Left ventricle myocardium superior (tissue), 1 donor: ENCODE data around the gene CYP11A1. TPM values are rescaled to one million over a fixed set of nuclear protein-coding genes. Genes with fewer than 3 reads are reported as not detected.

Experiments
- ATAC-seq: fragments of 200-7000 bp; cut with Tn5 transposase; one replicate; pipeline ENCODE4 v1.9.1; 2020; ENCODE audit warnings: mild to moderate bottlenecking, moderate library complexity
- DNase-seq: peaks from one replicate; pipeline ENCODE4 v3.0.0-alpha.2; 2020
- intact Hi-C: fragments of 100-400 bp; cut with micrococcal nuclease; formaldehyde crosslinking; loops from one replicate; pipeline ENCODE4 v1.11.0; 2022
- total RNA-seq: library from RNA; stranded (reverse); fragmentation: NEBNext Ultra II Directional; extraction: Animal tissue kit (Norgen Biotek cat#: 25700); gene quantifications from one replicate; pipeline ENCODE4 v1.2.1, GENCODE V29; 2021
- donor health status: DM: no; HTN: yes; CAD: no; lungs with severe emphysema.

The CYP11A1 gene
- total RNA-seq, 1 donor from 2014 or later: 0.55 TPM

- DNase-seq (no peak), ATAC-seq (no peak)
- intact Hi-C loops: no loop called here
These were observed 30.3 kb downstream of the CYP11A1 start for GRCh38 chr15:74337146-74337545.

GRCh38 chr15:74336061-74337005 is 31.1 kb downstream of the CYP11A1 start:
- DNase-seq (no peak), ATAC-seq (no peak)
- intact Hi-C loops: no loop called here

GRCh38 chr15:74335396-74335795 is 32.0 kb downstream of the CYP11A1 start:
- ATAC-seq (no peak), DNase-seq (no peak)
- intact Hi-C loops: no loop called here

- intact Hi-C loops: no loop called here
- DNase-seq: no peak
- ATAC-seq: no peak
These were observed 33.3 kb downstream of the CYP11A1 start for GRCh38 chr15:74334127-74334526.

GRCh38 chr15:74333662-74334061 is 33.8 kb downstream of the CYP11A1 start:
- no peak for ATAC-seq
- no peak for DNase-seq
- intact Hi-C loops: no loop called here

GRCh38 chr15:74333093-74333492 is 34.4 kb downstream of the CYP11A1 start:
- intact Hi-C loops: no loop called here
- DNase-seq: no peak
- no peak for ATAC-seq

- DNase-seq (no peak), ATAC-seq (no peak)
- intact Hi-C loops: no loop called here
These were observed 34.8 kb downstream of the CYP11A1 start for GRCh38 chr15:74332611-74333010.

- intact Hi-C loops: no loop called here
- DNase-seq (no peak), ATAC-seq (no peak)
These were observed 35.4 kb downstream of the CYP11A1 start for GRCh38 chr15:74332011-74332410.

GRCh38 chr15:74330861-74331408 is 36.5 kb downstream of the CYP11A1 start:
- no peak for DNase-seq
- intact Hi-C loops: no loop called here
- no peak for ATAC-seq

GRCh38 chr15:74328331-74329056 is 39.0 kb downstream of the CYP11A1 start:
- DNase-seq (no peak), ATAC-seq (no peak)
- intact Hi-C loops: no loop called here

- ATAC-seq (no peak), DNase-seq (no peak)
- intact Hi-C loops: no loop called here
These were observed 39.7 kb downstream of the CYP11A1 start for GRCh38 chr15:74327756-74328155.

GRCh38 chr15:74326746-74327145 is 40.7 kb downstream of the CYP11A1 start:
- no peak for ATAC-seq
- intact Hi-C loops: no loop called here
- no peak for DNase-seq

GRCh38 chr15:74324714-74325113 is 42.7 kb downstream of the CYP11A1 start:
- DNase-seq (no peak), ATAC-seq (no peak)
- intact Hi-C loops: no loop called here

GRCh38 chr15:74322558-74323180 is 44.8 kb downstream of the CYP11A1 start:
- peak; percentile 79 for DNase-seq
- intact Hi-C loops: no loop called here
- peak; percentile 64 for ATAC-seq

- intact Hi-C loops: no loop called here
- DNase-seq (peak; percentile 76), ATAC-seq (peak; percentile 15)
These were observed 46.8 kb downstream of the CYP11A1 start for GRCh38 chr15:74320352-74321247.

GRCh38 chr15:74319596-74320351 is 47.7 kb downstream of the CYP11A1 start:
- no peak for ATAC-seq
- DNase-seq: peak; percentile 44
- intact Hi-C loops: no loop called here

GRCh38 chr15:74319138-74319460 is 48.3 kb downstream of the CYP11A1 start:
- no peak for ATAC-seq
- intact Hi-C loops: no loop called here
- no peak for DNase-seq
